ENCODE results near the gene SLC43A2. TPM values are rescaled to one million over a fixed set of nuclear protein-coding genes. Genes with fewer than 3 reads are reported as not detected.
"Not testable (repeated sequence)": the region's sequence is repeated elsewhere in the genome, so short reads cannot be mapped to it uniquely, and the experiment has no call there.

The SLC43A2 gene
- polyA plus RNA-seq, 3 donors = 29.6 to 41.4 (median 29.9) TPM

- DNase-seq = no peak
Observed at GRCh38 chr17:1591474-1592090, 37.1 kb downstream of the SLC43A2 start.

DNA sequence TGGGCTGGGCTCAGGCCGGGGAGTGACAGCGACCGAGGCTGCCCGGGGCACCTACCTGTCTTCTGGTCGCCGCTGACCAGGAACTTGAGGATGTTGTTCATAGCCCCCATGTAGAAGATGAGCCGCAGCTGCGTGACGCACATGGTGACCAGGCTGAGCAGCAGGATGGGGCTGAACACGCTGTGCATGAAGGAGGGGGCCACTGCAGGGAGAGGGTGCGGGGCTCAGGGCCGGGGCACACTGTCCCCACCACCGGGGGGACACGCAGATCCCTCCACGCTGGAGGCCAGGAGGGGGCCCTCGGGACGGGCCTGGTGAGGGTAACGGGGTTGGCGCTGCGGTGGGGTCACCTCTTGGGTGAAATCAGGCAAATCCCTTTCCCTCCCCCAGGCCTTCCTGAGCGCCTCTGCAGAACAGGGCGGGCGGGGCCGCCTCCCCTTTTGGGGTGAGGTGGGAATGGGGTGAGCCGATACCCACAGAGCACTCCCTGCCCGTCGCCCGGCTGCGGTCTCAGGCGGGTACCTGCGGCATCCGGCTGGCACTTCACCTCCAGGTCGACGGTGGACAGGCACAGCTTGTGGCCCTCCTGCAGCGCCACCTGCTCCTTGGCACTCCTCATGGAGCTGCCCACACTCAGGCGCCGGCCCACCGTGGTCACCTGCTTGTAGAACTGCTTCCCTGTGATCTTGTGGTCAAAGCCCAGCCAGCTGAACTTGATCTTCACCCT, 37.7 kb downstream of the SLC43A2 start:
- no peak for DNase-seq

DNA sequence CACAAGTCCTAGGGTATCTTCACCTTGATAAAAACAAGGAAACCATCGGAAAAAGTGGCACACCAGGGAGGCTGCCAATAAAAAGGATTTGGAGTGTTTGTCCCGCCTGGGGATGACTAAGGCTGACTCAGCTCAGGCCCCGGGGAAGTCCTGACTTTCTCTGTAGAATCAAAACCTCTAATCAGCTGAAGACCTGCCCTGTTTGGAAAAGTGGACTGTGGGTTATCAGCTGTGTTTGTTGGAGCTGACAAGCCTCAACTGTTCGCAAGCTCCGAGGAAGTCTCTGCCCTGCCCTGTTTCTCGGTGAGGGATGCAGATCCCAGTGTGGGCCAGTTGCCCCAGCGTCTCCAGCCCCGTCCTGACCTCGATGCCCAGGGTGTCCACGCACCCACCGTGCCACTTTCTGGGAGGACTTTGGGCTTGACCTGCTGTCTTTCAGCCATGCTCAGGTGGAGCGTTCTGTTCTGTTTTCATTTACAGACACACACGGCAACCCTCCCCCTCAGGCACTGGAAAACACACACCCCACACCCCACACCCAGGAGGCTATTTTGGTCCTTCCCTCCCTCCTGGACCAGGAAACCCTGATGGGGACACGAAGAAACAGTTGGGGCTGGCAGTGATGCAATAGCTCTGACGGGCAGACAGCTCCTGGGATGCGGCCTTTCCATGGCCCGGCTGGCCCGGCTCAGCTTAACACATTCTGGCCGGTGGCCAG, 38.4 kb downstream of the SLC43A2 start:
- DNase-seq = no peak

GRCh38 chr17:1588821-1589585, 39.6 kb downstream of the SLC43A2 start:
- DNase-seq = no peak

- DNase-seq = no peak
Observed at GRCh38 chr17:1584167-1584566, 44.5 kb downstream of the SLC43A2 start.

- no peak for DNase-seq
Observed at GRCh38 chr17:1583556-1583955, 45.1 kb downstream of the SLC43A2 start.

DNA sequence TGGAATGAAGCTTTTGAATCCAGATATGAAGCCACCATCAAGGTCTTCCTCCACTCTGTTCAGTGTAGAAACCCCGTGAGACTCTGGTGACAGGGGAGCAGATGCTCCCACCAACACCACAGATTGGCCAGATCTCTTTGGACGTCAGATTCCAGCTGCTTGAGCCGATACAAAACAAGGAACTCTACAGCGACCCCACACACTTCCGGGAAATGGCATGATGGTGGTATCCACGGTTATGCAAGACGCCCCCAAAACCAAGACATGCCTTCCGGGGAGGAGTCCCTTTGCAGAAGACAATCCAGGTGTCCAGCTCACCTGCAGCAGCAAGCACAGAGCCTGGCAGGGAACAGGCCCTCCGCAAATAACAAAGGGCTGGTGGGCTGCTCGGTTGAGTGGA, 46.3 kb downstream of the SLC43A2 start:
- no peak for DNase-seq

- DNase-seq = no peak
Observed at GRCh38 chr17:1580979-1581676, 47.5 kb downstream of the SLC43A2 start.

DNA sequence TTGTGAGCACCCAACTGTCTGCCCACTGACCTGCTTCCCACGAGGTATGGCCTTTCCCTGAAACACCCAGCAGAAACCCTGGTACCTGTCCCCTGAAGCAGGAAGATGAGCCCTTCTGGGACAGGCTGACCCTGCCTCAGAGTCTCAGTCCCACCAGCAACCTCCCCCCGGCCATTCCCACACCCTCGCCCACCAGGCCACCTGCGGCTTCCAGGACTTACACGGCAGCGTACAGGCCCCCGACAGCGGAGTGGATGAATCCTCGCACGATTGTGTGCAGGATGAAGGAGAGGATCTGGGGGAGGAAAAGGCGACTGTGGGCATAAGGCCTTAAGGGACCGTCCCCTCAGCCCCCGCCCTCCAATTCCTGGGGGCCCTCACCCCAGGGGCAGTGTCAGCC, 50.6 kb downstream of the SLC43A2 start:
- DNase-seq = no peak

- no peak for DNase-seq
Observed at GRCh38 chr17:1577583-1578013, 51.0 kb downstream of the SLC43A2 start.

- no peak for DNase-seq
Observed at GRCh38 chr17:1577182-1577581, 51.5 kb downstream of the SLC43A2 start.

DNA sequence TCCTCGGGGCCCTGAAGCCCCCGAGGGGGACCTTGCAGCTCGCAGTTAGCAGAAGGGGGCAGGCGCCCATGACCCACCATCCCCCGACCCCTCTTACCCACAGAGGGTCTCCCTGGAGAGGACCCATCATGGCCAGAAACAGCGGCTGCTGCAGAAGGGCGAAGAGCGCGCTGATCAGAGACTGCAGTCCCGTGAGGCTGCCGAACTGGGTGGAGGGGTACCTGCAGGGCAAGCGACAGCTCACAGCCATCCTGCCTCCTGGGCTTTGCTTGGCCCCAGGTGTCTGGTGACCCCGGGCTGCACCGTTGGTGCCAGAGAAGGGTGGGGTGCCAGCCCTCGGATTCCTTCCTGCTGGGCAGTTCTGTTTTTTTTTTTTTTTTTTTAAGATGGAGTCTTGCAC, 52.1 kb downstream of the SLC43A2 start:
- DNase-seq = no peak

- DNase-seq = no peak
Observed at GRCh38 chr17:1574697-1575471, 53.8 kb downstream of the SLC43A2 start.

- DNase-seq = peak; percentile 77
Observed at GRCh38 chr17:1573932-1574696, 54.5 kb downstream of the SLC43A2 start.

DNA sequence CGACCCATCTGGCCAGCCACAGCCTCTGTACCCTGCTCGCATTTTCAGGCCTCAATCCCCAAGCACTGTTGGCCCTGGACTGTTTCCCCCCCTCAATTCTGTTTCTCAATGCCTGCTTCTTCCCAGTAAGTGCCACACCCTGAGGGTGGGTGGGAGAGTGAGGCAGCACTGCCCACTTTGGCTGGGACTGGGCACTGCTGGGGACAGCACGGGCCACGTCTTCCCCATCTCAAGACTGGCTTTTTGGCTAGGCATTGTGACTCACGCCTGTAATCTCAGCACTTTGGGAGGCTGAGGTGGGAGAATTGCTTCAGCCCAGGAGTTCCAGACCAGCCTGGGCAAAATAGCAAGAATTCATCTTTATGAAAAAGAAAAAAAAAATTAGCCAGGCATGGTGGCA, 56.0 kb downstream of the SLC43A2 start:
- DNase-seq = not testable (repeated sequence)

DNA sequence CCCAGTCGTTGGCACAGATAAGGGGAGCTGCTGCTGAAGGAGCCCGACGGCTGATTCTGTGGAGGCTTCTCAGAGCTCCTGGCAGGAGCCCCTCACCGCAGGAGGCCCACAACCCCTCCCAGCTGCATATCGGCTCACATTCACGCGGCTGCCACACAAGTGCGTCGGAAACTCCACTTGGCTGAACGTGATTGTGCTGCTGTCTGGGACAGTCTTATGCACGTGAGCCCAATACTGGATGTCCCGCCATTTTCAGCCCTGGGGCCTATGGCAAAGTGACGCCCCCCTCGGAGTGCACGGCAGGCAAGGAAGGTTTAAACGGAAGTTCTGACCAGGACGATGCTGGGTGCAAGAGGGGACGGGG, 57.3 kb downstream of the SLC43A2 start:
- no peak for DNase-seq

DNA sequence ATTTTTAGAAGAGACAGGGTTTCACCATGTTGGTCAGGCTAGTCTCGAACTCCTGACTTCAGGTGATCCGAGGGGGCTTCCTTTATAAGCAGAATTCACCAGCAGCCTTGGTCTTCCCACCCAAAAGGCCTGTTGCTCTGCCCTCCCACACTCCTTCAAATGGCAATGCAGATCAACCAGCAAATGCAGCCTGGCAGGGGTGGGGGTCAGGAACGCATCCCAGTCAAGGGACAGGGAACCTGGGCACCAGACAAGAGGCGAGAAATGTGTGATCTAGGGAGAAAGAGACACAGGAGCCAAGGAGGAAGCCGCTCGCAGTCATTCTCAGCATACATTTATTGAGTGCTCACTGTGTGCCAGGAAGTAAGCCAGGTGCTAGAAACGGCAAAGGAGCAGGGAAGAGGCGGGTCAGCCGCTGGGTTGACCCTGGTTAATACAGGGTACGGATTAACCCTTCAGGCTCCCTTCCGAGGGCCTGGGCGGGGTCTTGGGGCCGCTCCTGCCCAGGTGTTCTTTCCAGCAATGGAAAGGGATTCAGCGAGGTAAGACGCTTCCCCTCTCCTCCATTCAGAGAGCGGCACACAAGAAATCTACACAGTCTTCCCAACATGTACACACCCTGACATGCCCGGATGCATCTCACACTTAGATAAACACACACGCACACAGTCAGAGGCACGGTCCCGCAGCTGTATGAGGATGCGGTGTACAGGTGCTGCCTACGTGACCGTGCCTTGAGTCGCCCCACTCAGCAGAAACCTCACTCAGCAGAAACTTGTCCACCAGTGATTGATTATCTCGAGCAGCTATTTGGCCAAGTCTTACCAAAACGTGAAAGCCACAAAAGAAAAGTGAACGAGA, 59.5 kb downstream of the SLC43A2 start:
- no peak for DNase-seq

DNA sequence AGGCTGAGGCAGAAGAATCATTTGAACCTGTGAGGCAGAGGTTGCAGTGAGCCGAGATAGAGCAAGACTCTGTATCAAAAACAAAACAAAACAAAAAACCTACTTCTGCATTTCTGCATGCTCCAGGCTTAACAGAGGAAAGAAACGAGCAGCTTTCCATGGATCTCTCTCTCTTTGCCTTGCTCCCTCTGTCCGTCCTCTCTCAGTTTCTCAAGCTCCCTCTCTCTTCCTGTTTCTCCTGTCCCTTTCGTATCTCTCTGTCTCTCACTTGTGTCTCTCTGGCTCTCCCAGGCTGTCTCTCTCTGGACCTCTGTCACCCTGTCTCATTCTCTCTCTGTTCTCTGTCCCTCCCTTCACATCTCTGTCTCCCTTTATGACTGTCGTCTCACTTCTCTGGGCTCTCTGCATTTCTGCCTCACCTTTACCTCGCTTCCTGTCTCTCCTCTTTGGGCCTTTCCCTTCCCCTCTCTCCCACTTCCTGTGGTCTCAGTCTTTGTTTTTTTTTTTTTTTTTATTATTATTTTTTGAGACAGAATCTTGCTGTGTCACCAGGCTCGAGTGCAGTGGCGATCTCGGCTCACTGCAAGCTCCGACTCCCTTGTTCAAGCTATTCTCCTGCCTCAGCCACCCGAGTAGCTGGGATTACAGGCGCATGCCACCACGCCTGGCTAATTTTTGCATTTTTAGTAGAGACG, 62.0 kb downstream of the SLC43A2 start:
- DNase-seq = no peak
